Peyer's patch (tissue), 4 donors: ENCODE results near the gene SEMA4D. TPM values are rescaled to one million over a fixed set of nuclear protein-coding genes. Genes with fewer than 3 reads are reported as not detected.

Source experiments
- DNase-seq, 3 donors: peaks; one replicate each; pipeline ENCODE4 v3.0.0-alpha.2; 2017 to 2019
- H3K27ac ChIP-seq, 4 donors: fragments of 200-600 bp; sonication (generic); one replicate each; pipeline ENCODE4 v1.5.1; 2016 to 2019
- H3K27me3 ChIP-seq, 2 donors: fragments of 200-600 bp; sonication (generic); one replicate each; pipeline ENCODE4 v1.5.1; 2019
- H3K36me3 ChIP-seq, 3 donors: fragments of 200-600 bp; sonication (generic); one replicate each; pipeline ENCODE4 v1.5.1; 2016 to 2019
- H3K4me1 ChIP-seq, 4 donors: fragments of 200-600 bp; sonication (generic); one replicate each; pipeline ENCODE4 v1.5.1; 2016 to 2019
- H3K4me3 ChIP-seq, 4 donors: fragments of 200-600 bp; sonication (generic); 1 replicate in 3 of 4; 2 replicates in 1 of 4; pipeline ENCODE4 v1.5.1; 2016 to 2019; ENCODE audit warnings: mild to moderate bottlenecking in 1 of 4
- H3K9me3 ChIP-seq, 4 donors: fragments of 200-600 bp; sonication (generic); one replicate each; pipeline ENCODE4 v1.5.1; 2016 to 2019; ENCODE audit warnings: mild to moderate bottlenecking in 1 of 4
- POLR2A ChIP-seq, 2 donors: fragments of 450-650 bp; IDR thresholded peaks; one replicate each; pipeline ENCODE4 v1.5.1; 2017; ENCODE audit warnings: antibody characterized with exemption in 2 of 2, mild to moderate bottlenecking in 2 of 2, moderate library complexity in 2 of 2
- total RNA-seq, 4 donors: library from RNA; depleted of rRNA; stranded (reverse); fragments of >200 nt; gene quantifications; one replicate each; pipeline ENCODE4 v1.1.0, GENCODE V29; 2016
- TF ChIP-seq, protein P1 (sequence below), 6 experiments: fragments of 450-650 bp in 4 of 6; fragments of 200-600 bp in 2 of 6; sonication (generic) in 1 of 6; IDR thresholded peaks; one replicate each; pipeline ENCODE4 v1.5.1; 2017 to 2019; ENCODE audit warnings: antibody characterized with exemption in 6 of 6, mild to moderate bottlenecking in 3 of 6, moderate library complexity in 1 of 6

Gene SEMA4D
- total RNA-seq, 4 donors from 2014 or later: 24.3 to 124 (median 30.0) TPM

DNA sequence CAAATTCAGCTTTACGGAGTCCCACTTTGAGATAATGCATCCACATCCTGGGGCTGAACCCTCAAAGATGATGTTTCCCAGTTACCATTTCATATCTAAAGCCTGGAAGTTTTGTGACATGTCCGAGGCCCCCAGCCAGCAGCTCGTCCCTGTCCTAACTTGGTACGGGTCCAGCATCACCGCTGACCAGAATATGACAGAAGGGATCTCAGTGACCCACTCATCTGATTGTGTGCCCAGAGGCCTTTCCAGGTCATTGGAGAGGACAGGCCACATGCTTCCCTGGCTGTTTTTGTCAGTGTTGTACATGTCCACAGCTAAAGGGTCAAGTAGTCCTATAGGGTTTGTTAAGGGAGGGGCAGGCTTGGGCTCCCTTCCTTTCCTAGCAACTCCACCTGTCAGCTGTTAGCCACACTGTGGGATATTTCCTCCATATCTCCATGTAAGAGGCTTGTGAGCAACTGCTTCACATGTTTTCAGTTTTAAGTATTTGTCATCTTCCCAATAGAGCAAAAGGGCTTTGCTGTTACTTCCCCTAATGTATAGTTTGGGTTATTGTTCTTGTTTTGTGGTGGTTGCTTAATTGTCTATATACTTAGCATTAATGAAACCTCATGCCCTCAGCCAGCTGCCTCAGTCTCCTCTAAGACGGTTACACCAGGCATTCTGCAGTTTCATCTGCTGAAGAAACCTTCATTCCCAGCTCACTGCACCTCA, 146.2 kb downstream of the SEMA4D start:
- H3K4me1 ChIP-seq: no peaks in the 10 kb centered on the region
- peaks cover 0 to 94% (median 0%) of the 10 kb centered on the region in 3 donors for H3K36me3 ChIP-seq
- H3K9me3 ChIP-seq: no peaks in the 10 kb centered on the region
- no peak overlapping the region for H3K27ac ChIP-seq
- peak in 1 of 3 donors; percentile 33 for DNase-seq
- H3K4me3 ChIP-seq: no peak overlapping the region
- no peak for TF ChIP-seq POLR2A (IDR thresholded peaks at IDR 0.05)
- TF ChIP-seq, protein P1, sequence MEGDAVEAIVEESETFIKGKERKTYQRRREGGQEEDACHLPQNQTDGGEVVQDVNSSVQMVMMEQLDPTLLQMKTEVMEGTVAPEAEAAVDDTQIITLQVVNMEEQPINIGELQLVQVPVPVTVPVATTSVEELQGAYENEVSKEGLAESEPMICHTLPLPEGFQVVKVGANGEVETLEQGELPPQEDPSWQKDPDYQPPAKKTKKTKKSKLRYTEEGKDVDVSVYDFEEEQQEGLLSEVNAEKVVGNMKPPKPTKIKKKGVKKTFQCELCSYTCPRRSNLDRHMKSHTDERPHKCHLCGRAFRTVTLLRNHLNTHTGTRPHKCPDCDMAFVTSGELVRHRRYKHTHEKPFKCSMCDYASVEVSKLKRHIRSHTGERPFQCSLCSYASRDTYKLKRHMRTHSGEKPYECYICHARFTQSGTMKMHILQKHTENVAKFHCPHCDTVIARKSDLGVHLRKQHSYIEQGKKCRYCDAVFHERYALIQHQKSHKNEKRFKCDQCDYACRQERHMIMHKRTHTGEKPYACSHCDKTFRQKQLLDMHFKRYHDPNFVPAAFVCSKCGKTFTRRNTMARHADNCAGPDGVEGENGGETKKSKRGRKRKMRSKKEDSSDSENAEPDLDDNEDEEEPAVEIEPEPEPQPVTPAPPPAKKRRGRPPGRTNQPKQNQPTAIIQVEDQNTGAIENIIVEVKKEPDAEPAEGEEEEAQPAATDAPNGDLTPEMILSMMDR (IDR thresholded peaks at IDR 0.05): no peak
- H3K27me3 ChIP-seq: no peaks in the 10 kb centered on the region

DNA sequence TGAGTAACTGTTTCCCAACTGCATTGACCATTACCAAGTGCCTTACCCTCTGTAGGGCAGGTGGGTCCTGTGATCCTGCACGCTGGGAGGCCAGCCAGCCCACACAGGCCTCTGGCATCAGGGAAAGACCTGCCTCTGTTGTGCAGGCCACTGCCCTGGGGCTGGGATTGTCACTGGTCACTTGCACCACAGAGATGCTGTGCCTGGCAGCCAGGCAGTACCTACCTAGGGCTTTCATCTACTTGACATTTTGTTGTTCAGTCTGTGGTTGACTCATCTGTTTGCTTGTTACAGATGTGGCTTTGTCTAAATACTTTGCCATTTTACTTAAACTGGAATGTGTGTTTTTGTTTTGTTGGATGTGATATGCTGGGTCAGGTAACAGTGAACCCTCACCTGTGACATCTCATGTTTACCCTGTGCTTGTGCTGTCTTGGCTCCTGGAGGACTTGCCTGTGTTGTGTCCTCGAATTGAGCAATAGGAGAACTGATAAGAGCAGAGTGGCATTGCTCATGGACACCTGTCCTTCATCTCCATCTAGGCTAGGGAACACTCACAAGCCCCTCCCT, 146.8 kb downstream of the SEMA4D start:
- H3K9me3 ChIP-seq: no peaks in the 10 kb centered on the region
- H3K4me3 ChIP-seq: no peak overlapping the region
- DNase-seq: peak in 1 of 3 donors; percentile 33
- TF ChIP-seq, protein P1 (IDR thresholded peaks at IDR 0.05): no peak
- no peak for TF ChIP-seq POLR2A (IDR thresholded peaks at IDR 0.05)
- no peaks in the 10 kb centered on the region for H3K27me3 ChIP-seq
- H3K4me1 ChIP-seq: no peaks in the 10 kb centered on the region
- peaks cover 0 to 95% (median 0%) of the 10 kb centered on the region in 3 donors for H3K36me3 ChIP-seq
- no peak overlapping the region for H3K27ac ChIP-seq

DNA sequence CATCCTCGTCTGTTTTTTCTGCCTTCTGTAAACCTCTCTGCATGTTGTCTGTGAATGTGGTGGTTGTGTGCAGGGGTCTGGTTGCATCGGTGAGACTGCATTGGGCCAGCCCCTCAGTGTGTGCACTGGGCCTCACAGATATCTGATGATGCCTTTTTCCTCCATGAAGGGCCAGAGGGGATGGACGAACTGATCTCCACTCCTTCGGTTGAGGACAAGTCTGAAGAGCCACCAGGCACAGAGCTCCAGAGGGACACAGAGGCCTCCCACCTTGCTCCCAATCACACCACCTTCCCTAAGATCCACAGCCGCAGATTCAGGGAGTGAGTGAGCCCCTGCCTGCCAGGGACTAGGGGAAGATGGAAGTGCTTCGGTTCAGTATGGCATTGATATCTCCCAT, 148.3 kb downstream of the SEMA4D start:
- no peaks in the 10 kb centered on the region for H3K27me3 ChIP-seq
- TF ChIP-seq, protein P1 (IDR thresholded peaks at IDR 0.05): no peak
- TF ChIP-seq POLR2A (IDR thresholded peaks at IDR 0.05): no peak
- H3K36me3 ChIP-seq: peaks cover 0 to 95% (median 0%) of the 10 kb centered on the region in 3 donors
- H3K4me3 ChIP-seq: no peak overlapping the region
- H3K27ac ChIP-seq: no peak overlapping the region
- DNase-seq: peak in 1 of 3 donors; percentile 29
- no peaks in the 10 kb centered on the region for H3K4me1 ChIP-seq
- no peaks in the 10 kb centered on the region for H3K9me3 ChIP-seq

DNA sequence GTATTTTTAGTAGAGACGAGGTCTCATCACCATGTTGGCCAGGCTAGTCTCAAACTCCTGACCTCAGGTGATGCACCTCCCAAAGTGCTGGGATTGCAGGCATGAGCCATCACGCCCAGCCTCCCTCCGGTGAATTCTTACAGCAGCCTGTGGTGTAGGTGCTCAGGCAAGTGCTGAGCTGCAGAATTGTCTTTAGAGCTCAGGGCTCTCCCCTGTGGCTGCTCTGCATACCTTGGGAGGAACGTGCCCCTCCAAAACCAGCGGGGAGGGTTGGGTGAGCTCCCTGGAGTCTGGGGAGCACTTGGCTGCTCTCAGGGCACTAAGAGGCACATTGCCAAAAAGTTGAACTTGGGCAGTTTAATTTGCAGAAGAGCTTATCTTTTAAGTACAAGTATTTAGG, 150.3 kb downstream of the SEMA4D start:
- H3K9me3 ChIP-seq: no peaks in the 10 kb centered on the region
- H3K36me3 ChIP-seq: peaks cover 0 to 94% (median 0%) of the 10 kb centered on the region in 3 donors
- no peak for DNase-seq
- H3K4me1 ChIP-seq: no peaks in the 10 kb centered on the region
- H3K27me3 ChIP-seq: no peaks in the 10 kb centered on the region
- H3K4me3 ChIP-seq: no peak overlapping the region
- TF ChIP-seq, protein P1 (IDR thresholded peaks at IDR 0.05): no peak
- TF ChIP-seq POLR2A (IDR thresholded peaks at IDR 0.05): no peak
- H3K27ac ChIP-seq: no peak overlapping the region

DNA sequence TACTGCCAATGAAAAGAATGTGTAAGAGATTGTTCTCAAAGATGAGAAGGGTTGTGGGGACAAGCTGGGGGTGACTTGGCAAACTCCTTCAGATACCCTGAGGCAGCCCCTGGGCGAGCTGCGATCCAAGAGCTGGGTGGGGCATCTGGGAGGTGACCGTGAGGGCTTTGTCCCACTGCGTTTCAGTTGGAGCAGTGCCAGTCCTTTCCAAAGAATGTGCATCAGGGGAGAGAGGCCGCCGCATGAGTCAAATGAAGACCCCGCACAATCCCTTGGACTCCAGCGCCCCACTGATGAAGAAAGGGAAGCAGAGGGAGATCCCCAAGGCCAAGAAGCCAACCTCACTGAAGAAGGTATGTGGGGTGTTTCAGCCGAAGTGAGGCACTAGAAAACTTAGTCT, 151.2 kb downstream of the SEMA4D start:
- Histone ChIP-seq H3K9me3 (no peaks in the 10 kb centered on the region), H3K4me1 (no peaks in the 10 kb centered on the region), H3K36me3 (peaks cover 0 to 99% (median 0%) of the 10 kb centered on the region in 3 donors), H3K27ac (no peak overlapping the region), H3K27me3 (no peaks in the 10 kb centered on the region), H3K4me3 (no peak overlapping the region)
- TF ChIP-seq POLR2A (IDR thresholded peaks at IDR 0.05): no peak
- TF ChIP-seq, protein P1 (IDR thresholded peaks at IDR 0.05): no peak
- no peak for DNase-seq
